ENCODE results near the gene AK8. TPM values are rescaled to one million over a fixed set of nuclear protein-coding genes. Genes with fewer than 3 reads are reported as not detected.
A peak's percentile ranks its signal among the peaks of the same experiment; 100 is the strongest.

The AK8 gene
- total RNA-seq, 1 donor from 2014 or later, result 0.74 TPM

GRCh38 chr9:132880324-132880661 lies 2.2 kb upstream of the AK8 start:
- intact Hi-C loops (cut with micrococcal nuclease), result no loop called here
- no peak for TF ChIP-seq CTCF (IDR thresholded peaks at IDR 0.05; ENCODE audit: borderline replicate concordance)
- Histone ChIP-seq H3K4me1 (peaks cover 24% of the 10 kb centered on the region), H3K27me3 (ENCODE audit: low read depth) (no peaks in the 10 kb centered on the region), H3K36me3 (no peaks in the 10 kb centered on the region), H3K9me3 (replicated peaks) (no peaks in the 10 kb centered on the region), H3K27ac (replicated peaks) (peak overlapping the region; percentile 77), H3K4me3 (no peak overlapping the region)
- DNase-seq, result no peak

GRCh38 chr9:132879457-132880323 lies 1.6 kb upstream of the AK8 start:
- Histone ChIP-seq H3K9me3 (replicated peaks) (no peaks in the 10 kb centered on the region), H3K4me3 (peak overlapping the region; percentile 94), H3K4me1 (peaks cover 24% of the 10 kb centered on the region), H3K27ac (replicated peaks) (peak overlapping the region; percentile 77), H3K27me3 (ENCODE audit: low read depth) (no peaks in the 10 kb centered on the region), H3K36me3 (no peaks in the 10 kb centered on the region)
- DNase-seq, result no peak
- intact Hi-C loops (cut with micrococcal nuclease), result no loop called here
- no peak for TF ChIP-seq CTCF (IDR thresholded peaks at IDR 0.05; ENCODE audit: borderline replicate concordance)

GRCh38 chr9:132878695-132879456 lies 792 bp upstream of the AK8 start, which contains the start of gene SPACA9:
SPACA9 (plus strand) TSS chr9:132878898; CDS start chr9:132883948, 5,050 bp downstream.
- no peaks in the 10 kb centered on the region for H3K36me3 ChIP-seq
- DNase-seq, result peak; percentile 74
- TF ChIP-seq CTCF (IDR thresholded peaks at IDR 0.05; ENCODE audit: borderline replicate concordance), result no peak
- peak within 1 kb of the TSS; percentile 77 for H3K27ac ChIP-seq (replicated peaks)
- no peaks in the 10 kb centered on the region for H3K9me3 ChIP-seq (replicated peaks)
- intact Hi-C loops (cut with micrococcal nuclease), result no loop called here
- peak within 1 kb of the TSS; percentile 94 for H3K4me3 ChIP-seq
- no peaks in the 10 kb centered on the region for H3K27me3 ChIP-seq (ENCODE audit: low read depth)
- peaks cover 24% of the 10 kb centered on the region for H3K4me1 ChIP-seq

- Histone ChIP-seq H3K9me3 (replicated peaks) (no peaks in the 10 kb centered on the region), H3K36me3 (no peaks in the 10 kb centered on the region), H3K4me1 (peaks cover 24% of the 10 kb centered on the region), H3K4me3 (peak overlapping the region; percentile 94), H3K27me3 (ENCODE audit: low read depth) (no peaks in the 10 kb centered on the region), H3K27ac (replicated peaks) (no peak overlapping the region)
- no peak for TF ChIP-seq CTCF (IDR thresholded peaks at IDR 0.05; ENCODE audit: borderline replicate concordance)
- intact Hi-C loops (cut with micrococcal nuclease), result no loop called here
- DNase-seq, result no peak
Measured at GRCh38 chr9:132877458-132877823, 643 bp downstream of the AK8 start.

GRCh38 chr9:132876849-132877248 lies 1.2 kb downstream of the AK8 start:
- no peaks in the 10 kb centered on the region for H3K9me3 ChIP-seq (replicated peaks)
- no peak overlapping the region for H3K27ac ChIP-seq (replicated peaks)
- peaks cover 24% of the 10 kb centered on the region for H3K4me1 ChIP-seq
- intact Hi-C loops (cut with micrococcal nuclease), result no loop called here
- no peaks in the 10 kb centered on the region for H3K27me3 ChIP-seq (ENCODE audit: low read depth)
- H3K36me3 ChIP-seq, result no peaks in the 10 kb centered on the region
- no peak overlapping the region for H3K4me3 ChIP-seq
- DNase-seq, result no peak
- TF ChIP-seq CTCF (IDR thresholded peaks at IDR 0.05; ENCODE audit: borderline replicate concordance), result no peak

Data from left ventricle myocardium inferior (tissue), 1 donor.